Measurements from ENCODE around the gene CREB3. TPM values are rescaled to one million over a fixed set of nuclear protein-coding genes. Genes with fewer than 3 reads are reported as not detected.

Gene CREB3
- total RNA-seq, 1 donor from 2014 or later: 35.1 TPM

- Histone ChIP-seq H3K4me3 (peak within 1 kb of the TSS; percentile 92 to 93), H3K27me3 (no peaks in the 10 kb centered on the region), H3K4me1 (peaks cover 50% of the 10 kb centered on the region), H3K36me3 (peaks cover 0 to 43% of the 10 kb centered on the region in 2 donors), H3K27ac (peak within 1 kb of the TSS; percentile 91), H3K9me3 (no peaks in the 10 kb centered on the region)
- intact Hi-C loops (cut with DNase I): no loop called here
- DNase-seq (ENCODE audit: extremely low spot score in 2 of 2): no peak
- TF ChIP-seq CTCF (IDR thresholded peaks at IDR 0.05) (no peak), POLR2A (IDR thresholded peaks at IDR 0.05) (peak in 1 of 2 donors; percentile 39), POLR2AphosphoS5 (IDR thresholded peaks at IDR 0.05; ENCODE audit: insufficient read depth in 1 of 2, low read depth in 1 of 2) (peak; percentile 36 to 81)
Measured at GRCh38 chr9:35748858-35749514, 16.5 kb downstream of the CREB3 start, which contains the start of the genes GBA2 and RGP1. Gene GBA2 (minus strand): TSS chr9:35749228. CDS start chr9:35748704, 524 bp downstream. Gene RGP1 (plus strand): TSS chr9:35749287. CDS start chr9:35749756, 469 bp downstream.

DNA sequence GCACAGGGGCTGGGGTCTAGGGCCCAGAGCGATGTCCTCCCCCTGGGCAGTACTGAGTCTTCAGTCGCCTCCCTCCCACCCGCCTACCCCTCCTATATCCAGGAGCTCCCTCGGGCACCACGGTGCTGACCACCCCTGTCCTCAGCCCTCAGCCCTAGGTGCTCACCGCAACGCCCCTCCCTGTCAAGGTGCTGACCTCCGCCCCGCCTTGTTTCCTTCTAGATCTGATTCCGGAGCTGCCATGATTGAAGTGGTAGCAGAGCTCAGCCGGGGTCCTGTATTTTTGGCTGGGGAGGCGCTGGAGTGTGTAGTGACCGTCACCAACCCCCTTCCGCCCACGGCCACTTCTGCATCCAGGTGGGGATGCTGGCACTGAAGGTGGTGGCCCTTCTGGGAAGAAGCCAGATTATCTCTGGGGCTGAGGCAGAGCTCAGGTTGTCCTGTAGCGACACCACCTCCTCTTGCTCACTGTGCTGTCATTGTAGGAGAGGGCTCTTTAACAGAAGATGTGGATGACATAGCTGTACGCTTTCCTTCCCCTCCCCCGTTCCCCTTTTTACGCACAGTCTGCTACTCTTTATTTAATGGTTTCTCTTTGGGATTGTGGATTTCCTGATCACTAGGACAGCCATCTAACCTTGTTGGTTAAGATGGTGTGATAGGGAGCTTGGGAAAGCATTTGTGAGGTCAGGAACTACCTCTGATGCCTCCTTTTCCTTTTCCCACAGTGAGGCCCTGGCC is 17.2 kb downstream of the CREB3 start:
- H3K9me3 ChIP-seq: no peaks in the 10 kb centered on the region
- no peaks in the 10 kb centered on the region for H3K27me3 ChIP-seq
- intact Hi-C loops (cut with DNase I): loop anchor here (10.0 kb wide), 1 partner anchor 1445 kb away; no protein-coding TSS in a partner anchor
- peak overlapping the region; percentile 92 to 93 for H3K4me3 ChIP-seq
- peaks cover 46% of the 10 kb centered on the region for H3K4me1 ChIP-seq
- TF ChIP-seq POLR2A (IDR thresholded peaks at IDR 0.05) (no peak), POLR2AphosphoS5 (IDR thresholded peaks at IDR 0.05; ENCODE audit: insufficient read depth in 1 of 2, low read depth in 1 of 2) (peak in 1 of 2 donors; percentile 1)
- no peak for DNase-seq (ENCODE audit: extremely low spot score in 2 of 2)
- peaks cover 0 to 41% of the 10 kb centered on the region in 2 donors for H3K36me3 ChIP-seq
- peak overlapping the region; percentile 91 for H3K27ac ChIP-seq

GRCh38 chr9:35750256-35750531 is 17.7 kb downstream of the CREB3 start:
- intact Hi-C loops (cut with DNase I): loop anchor here (10.0 kb wide), 1 partner anchor 1445 kb away; no protein-coding TSS in a partner anchor
- DNase-seq (ENCODE audit: extremely low spot score in 2 of 2): no peak
- peak overlapping the region; percentile 92 to 93 for H3K4me3 ChIP-seq

DNA sequence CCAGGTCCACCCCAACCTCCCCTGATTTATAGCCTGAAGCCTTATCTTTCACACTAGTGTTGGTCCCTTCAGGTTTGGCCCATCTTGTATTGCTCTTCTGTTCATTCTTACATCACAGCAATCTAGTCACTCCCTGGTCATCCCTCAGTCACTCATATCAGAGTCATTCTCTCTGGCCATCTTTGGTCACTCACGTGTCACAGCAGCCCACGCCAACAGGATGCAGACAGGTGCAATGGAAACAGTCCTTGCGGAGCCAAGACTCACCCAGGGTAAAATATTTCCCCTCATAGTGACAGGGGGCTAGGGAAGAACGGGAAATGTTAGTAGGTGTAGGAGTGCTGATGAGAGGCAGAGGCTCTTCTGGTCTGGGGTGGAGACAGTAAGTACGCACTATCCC is 21.0 kb downstream of the CREB3 start:
- Histone ChIP-seq H3K27ac (no peak overlapping the region), H3K27me3 (no peaks in the 10 kb centered on the region), H3K36me3 (peaks cover 0 to 40% of the 10 kb centered on the region in 2 donors), H3K4me1 (peaks cover 35% of the 10 kb centered on the region), H3K4me3 (no peak overlapping the region), H3K9me3 (no peaks in the 10 kb centered on the region)
- TF ChIP-seq CTCF (IDR thresholded peaks at IDR 0.05): no peak
- no peak for TF ChIP-seq POLR2AphosphoS5 (IDR thresholded peaks at IDR 0.05; ENCODE audit: insufficient read depth in 1 of 2, low read depth in 1 of 2)
- no peak for TF ChIP-seq POLR2A (IDR thresholded peaks at IDR 0.05)
- DNase-seq (ENCODE audit: extremely low spot score in 2 of 2): no peak
- intact Hi-C loops (cut with DNase I): loop anchor here (10.0 kb wide), 1 partner anchor 1441 kb away; no protein-coding TSS in a partner anchor

More at GRCh38 chr9:35750256-35750531, 17.7 kb downstream of the CREB3 start:
- H3K36me3 ChIP-seq: peaks cover 0 to 40% of the 10 kb centered on the region in 2 donors
- H3K27ac ChIP-seq: peak overlapping the region; percentile 91
- H3K27me3 ChIP-seq: no peaks in the 10 kb centered on the region
- TF ChIP-seq CTCF (IDR thresholded peaks at IDR 0.05): no peak
- TF ChIP-seq POLR2A (IDR thresholded peaks at IDR 0.05): no peak
- TF ChIP-seq POLR2AphosphoS5 (IDR thresholded peaks at IDR 0.05; ENCODE audit: insufficient read depth in 1 of 2, low read depth in 1 of 2): no peak
- H3K9me3 ChIP-seq: no peaks in the 10 kb centered on the region
- peaks cover 43% of the 10 kb centered on the region for H3K4me1 ChIP-seq

GRCh38 chr9:35754264-35754663 is 21.8 kb downstream of the CREB3 start, which contains the start of gene MSMP:
Gene MSMP (minus strand): TSS chr9:35754276. CDS start chr9:35754129, 147 bp downstream.
- H3K4me1 ChIP-seq: peaks cover 37% of the 10 kb centered on the region
- H3K4me3 ChIP-seq: no peak within 1 kb of the TSS
- intact Hi-C loops (cut with DNase I): loop anchor here (10.0 kb wide), 1 partner anchor 1441 kb away; no protein-coding TSS in a partner anchor
- peaks cover 0 to 40% of the 10 kb centered on the region in 2 donors for H3K36me3 ChIP-seq
- no peak for DNase-seq (ENCODE audit: extremely low spot score in 2 of 2)
- no peaks in the 10 kb centered on the region for H3K27me3 ChIP-seq
- TF ChIP-seq POLR2AphosphoS5 (IDR thresholded peaks at IDR 0.05; ENCODE audit: insufficient read depth in 1 of 2, low read depth in 1 of 2): no peak
- no peak for TF ChIP-seq POLR2A (IDR thresholded peaks at IDR 0.05)
- TF ChIP-seq CTCF (IDR thresholded peaks at IDR 0.05): no peak
- no peaks in the 10 kb centered on the region for H3K9me3 ChIP-seq
- no peak within 1 kb of the TSS for H3K27ac ChIP-seq

Data from vagina (tissue), 2 donors.